GM21825 (cell line): Measurements from ENCODE around the gene RARS2.
A peak's percentile ranks its signal among the peaks of the same experiment; 100 is the strongest.
"Not testable (repeated sequence)": the region's sequence is repeated elsewhere in the genome, so short reads cannot be mapped to it uniquely, and the experiment has no call there.

ENCODE experiments used
- ATAC-seq: cut with Tn5 transposase; IDR thresholded peaks from one replicate; pipeline ENCODE4 v1.9.1; 2021; ENCODE audit warnings: mild to moderate bottlenecking, moderate library complexity; ENCODE audit not compliant: unreplicated experiment

RARS2 gene

GRCh38 chr6:87504441-87504840, 85.3 kb downstream of the RARS2 start:
- ATAC-seq = no peak

GRCh38 chr6:87501809-87502572, 87.8 kb downstream of the RARS2 start:
- ATAC-seq = no peak

GRCh38 chr6:87498048-87498447, 91.7 kb downstream of the RARS2 start:
- ATAC-seq = no peak

- no peak for ATAC-seq
Measured at GRCh38 chr6:87494761-87495422, 94.9 kb downstream of the RARS2 start.

GRCh38 chr6:87489326-87489725, 100.5 kb downstream of the RARS2 start:
- ATAC-seq = not testable (repeated sequence)

- ATAC-seq = no peak
Measured at GRCh38 chr6:87487555-87487954, 102.2 kb downstream of the RARS2 start.

GRCh38 chr6:87484491-87484890, 105.3 kb downstream of the RARS2 start:
- ATAC-seq = no peak

GRCh38 chr6:87483929-87484328, 105.9 kb downstream of the RARS2 start:
- ATAC-seq = no peak

- no peak for ATAC-seq
Measured at GRCh38 chr6:87482366-87482765, 107.4 kb downstream of the RARS2 start.

- ATAC-seq = no peak
Measured at GRCh38 chr6:87481931-87482330, 107.9 kb downstream of the RARS2 start.

GRCh38 chr6:87473419-87473903, 116.3 kb downstream of the RARS2 start:
- ATAC-seq = peak; percentile 64

GRCh38 chr6:87472525-87473418, 117.0 kb downstream of the RARS2 start, which contains the start of gene SLC35A1:
TSS of gene SLC35A1 (plus strand) at chr6:87472974. CDS start at chr6:87473004, 30 bp downstream.
- peak; percentile 94 for ATAC-seq

GRCh38 chr6:87465051-87465450, 124.7 kb downstream of the RARS2 start:
- no peak for ATAC-seq
